Measurements from ENCODE around the gene CEP104.

The CEP104 gene

DNA sequence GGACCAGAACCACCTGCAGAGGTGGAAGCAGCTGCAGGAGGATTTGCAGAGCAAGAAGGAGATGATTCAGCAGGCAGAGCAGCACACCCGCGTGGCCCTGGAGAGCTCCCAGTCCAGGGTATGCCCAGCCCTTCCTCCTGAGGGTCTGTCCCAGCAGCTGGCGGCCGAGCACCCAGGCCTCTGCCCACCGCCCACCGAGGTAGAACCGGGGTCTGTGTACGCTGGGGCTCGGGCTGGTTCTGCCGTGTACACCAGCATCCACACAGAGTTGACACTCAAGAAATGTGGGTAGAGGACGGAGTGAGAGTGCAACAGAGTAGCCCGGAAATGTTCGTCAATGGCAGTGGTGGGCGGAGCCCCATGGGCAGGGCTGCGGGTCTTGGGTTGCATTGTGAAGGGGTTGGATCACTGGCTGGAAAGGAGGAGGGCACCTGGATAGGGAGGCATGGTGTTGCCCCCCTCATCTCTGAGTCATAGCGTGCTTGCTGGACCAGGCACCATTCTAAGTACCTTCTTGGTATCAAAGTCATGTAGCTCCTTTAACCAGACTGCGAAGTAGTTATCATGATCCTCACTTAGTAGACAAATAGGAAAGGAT is 89.6 kb downstream of the CEP104 start:
- 97% methylated on average over 15 of the region's 17 CpGs for WGBS (ENCODE audit: insufficient coverage)
- H3K36me3 ChIP-seq (ENCODE audit: control insufficient read depth in 4 of 4, insufficient read depth in 4 of 4, low read length in 3 of 4): no peaks in the 10 kb centered on the region
- no peak overlapping the region for H3K4me3 ChIP-seq (ENCODE audit: control insufficient read depth in 1 of 7, extremely low read depth in 1 of 7, insufficient read depth in 4 of 7, low read depth in 2 of 7, low read length in 6 of 7)
- ChIA-PET POLR2A (no interaction called here), CTCF (interaction anchor here (1.1 to 1.8 kb wide), 3 partner anchors 9 to 11 kb away, joined by 3 to 5 read pairs (median 3); no protein-coding TSS in a partner anchor)
- no peak overlapping the region for H3K27ac ChIP-seq (ENCODE audit: insufficient read depth in 1 of 2, low read depth in 1 of 2, low read length in 2 of 2, poor library complexity in 1 of 2, severe bottlenecking in 2 of 2)
- no peaks in the 10 kb centered on the region for H3K9me3 ChIP-seq (ENCODE audit: control extremely low read depth in 1 of 5, control insufficient read depth in 4 of 5, insufficient read depth in 2 of 5, low read depth in 1 of 5, low read length in 4 of 5)
- peaks cover 0 to 16% (median 10%) of the 10 kb centered on the region in 4 experiments for H3K4me1 ChIP-seq (ENCODE audit: control extremely low read depth in 1 of 4, control insufficient read depth in 4 of 4, insufficient read depth in 4 of 4, low read length in 3 of 4)
- no peaks in the 10 kb centered on the region for H3K27me3 ChIP-seq (replicated peaks in 2 of 5; ENCODE audit: control insufficient read depth in 4 of 5, insufficient read depth in 5 of 5, low read length in 4 of 5)
- no peak for DNase-seq

DNA sequence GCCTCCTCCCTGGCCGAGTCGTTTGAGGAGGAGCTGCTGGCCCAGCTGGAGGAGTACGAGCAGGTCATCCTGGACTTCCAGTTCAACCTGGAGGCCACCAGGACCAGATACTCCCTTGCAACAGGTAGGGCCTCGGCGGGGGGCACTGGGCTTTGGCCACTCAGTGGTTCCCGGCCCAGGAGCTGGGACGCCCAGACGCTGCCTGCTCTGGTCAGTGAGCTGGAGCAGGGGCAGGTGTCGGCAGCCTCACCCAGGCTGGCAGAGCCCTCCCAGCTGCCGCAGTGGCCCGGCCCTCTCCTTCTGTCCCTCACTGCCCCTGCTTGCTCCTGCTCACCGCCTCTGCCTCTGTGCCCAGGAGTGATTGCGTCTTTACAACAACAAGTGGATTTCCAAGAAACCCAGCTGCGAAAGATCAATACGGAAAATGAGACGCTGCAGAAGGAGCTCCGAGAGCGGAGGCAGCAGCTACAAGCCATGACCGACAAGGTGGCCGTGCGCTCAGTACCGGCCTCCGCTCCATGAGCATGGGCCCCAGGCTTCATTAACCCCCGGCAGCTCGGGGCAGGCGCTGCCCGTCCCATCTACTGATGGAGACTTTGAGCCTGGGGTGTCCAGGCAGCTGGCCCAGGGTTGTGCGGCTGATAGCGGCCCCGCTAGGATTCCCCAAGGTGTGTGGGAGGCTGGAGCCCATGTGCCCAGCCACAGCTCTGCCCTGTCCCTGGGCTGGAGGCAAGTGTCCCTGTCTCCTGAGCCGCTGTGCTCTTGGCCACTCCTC is 93.5 kb downstream of the CEP104 start:
- DNase-seq: no peak
- Histone ChIP-seq H3K27ac (ENCODE audit: insufficient read depth in 1 of 2, low read depth in 1 of 2, low read length in 2 of 2, poor library complexity in 1 of 2, severe bottlenecking in 2 of 2) (no peak overlapping the region), H3K4me1 (ENCODE audit: control extremely low read depth in 1 of 4, control insufficient read depth in 4 of 4, insufficient read depth in 4 of 4, low read length in 3 of 4) (no peaks in the 10 kb centered on the region), H3K9me3 (ENCODE audit: control extremely low read depth in 1 of 5, control insufficient read depth in 4 of 5, insufficient read depth in 2 of 5, low read depth in 1 of 5, low read length in 4 of 5) (peaks cover 0 to 7% (median 0%) of the 10 kb centered on the region in 5 experiments), H3K4me3 (ENCODE audit: control insufficient read depth in 1 of 7, extremely low read depth in 1 of 7, insufficient read depth in 4 of 7, low read depth in 2 of 7, low read length in 6 of 7) (no peak overlapping the region), H3K36me3 (ENCODE audit: control insufficient read depth in 4 of 4, insufficient read depth in 4 of 4, low read length in 3 of 4) (no peaks in the 10 kb centered on the region), H3K27me3 (replicated peaks in 2 of 5; ENCODE audit: control insufficient read depth in 4 of 5, insufficient read depth in 5 of 5, low read length in 4 of 5) (peaks cover 0 to 14% (median 2%) of the 10 kb centered on the region in 5 experiments)
- ChIA-PET POLR2A (no interaction called here), CTCF (no interaction called here)
- 93% methylated on average over 31 of the region's 31 CpGs for WGBS (ENCODE audit: insufficient coverage)

DNA sequence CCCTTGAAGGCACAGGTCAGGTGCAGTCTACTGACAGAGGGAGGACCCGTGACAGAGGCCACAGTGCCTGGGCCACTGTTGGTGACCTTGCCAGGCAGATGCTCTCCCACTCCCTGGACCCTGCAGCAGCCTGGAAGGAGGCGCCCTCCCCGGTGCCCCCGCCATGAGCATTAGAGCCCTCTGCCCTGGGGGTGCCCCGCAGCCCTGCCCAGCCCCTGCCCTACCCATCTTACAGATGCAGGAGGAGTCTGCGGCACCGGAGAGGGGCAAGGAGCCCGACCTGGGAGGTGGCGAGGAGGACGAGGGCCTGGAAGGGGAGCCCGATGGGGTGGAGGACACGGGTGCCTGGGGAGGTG is 94.2 kb downstream of the CEP104 start:
- H3K4me1 ChIP-seq (ENCODE audit: control extremely low read depth in 1 of 4, control insufficient read depth in 4 of 4, insufficient read depth in 4 of 4, low read length in 3 of 4): no peaks in the 10 kb centered on the region
- POLR2A ChIA-PET: no interaction called here

GRCh38 chr1:3762151-3762872 is 94.7 kb downstream of the CEP104 start:
- POLR2A ChIA-PET: no interaction called here
- no peak for DNase-seq
- Histone ChIP-seq H3K27me3 (replicated peaks in 2 of 5; ENCODE audit: control insufficient read depth in 4 of 5, insufficient read depth in 5 of 5, low read length in 4 of 5) (peaks cover 0 to 14% (median 2%) of the 10 kb centered on the region in 5 experiments), H3K27ac (ENCODE audit: insufficient read depth in 1 of 2, low read depth in 1 of 2, low read length in 2 of 2, poor library complexity in 1 of 2, severe bottlenecking in 2 of 2) (no peak overlapping the region), H3K4me1 (ENCODE audit: control extremely low read depth in 1 of 4, control insufficient read depth in 4 of 4, insufficient read depth in 4 of 4, low read length in 3 of 4) (no peaks in the 10 kb centered on the region), H3K9me3 (ENCODE audit: control extremely low read depth in 1 of 5, control insufficient read depth in 4 of 5, insufficient read depth in 2 of 5, low read depth in 1 of 5, low read length in 4 of 5) (peaks cover 0 to 7% (median 0%) of the 10 kb centered on the region in 5 experiments), H3K4me3 (ENCODE audit: control insufficient read depth in 1 of 7, extremely low read depth in 1 of 7, insufficient read depth in 4 of 7, low read depth in 2 of 7, low read length in 6 of 7) (no peak overlapping the region), H3K36me3 (ENCODE audit: control insufficient read depth in 4 of 4, insufficient read depth in 4 of 4, low read length in 3 of 4) (no peaks in the 10 kb centered on the region)
- CTCF ChIA-PET: no interaction called here
- WGBS (ENCODE audit: insufficient coverage): 87% methylated on average over 14 of the region's 15 CpGs

More for the DNA sequence above, 94.2 kb downstream of the CEP104 start:
- no peaks in the 10 kb centered on the region for H3K36me3 ChIP-seq (ENCODE audit: control insufficient read depth in 4 of 4, insufficient read depth in 4 of 4, low read length in 3 of 4)
- 95% methylated on average over 10 of the region's 12 CpGs for WGBS (ENCODE audit: insufficient coverage)
- CTCF ChIA-PET: no interaction called here
- H3K9me3 ChIP-seq (ENCODE audit: control extremely low read depth in 1 of 5, control insufficient read depth in 4 of 5, insufficient read depth in 2 of 5, low read depth in 1 of 5, low read length in 4 of 5): peaks cover 0 to 7% (median 0%) of the 10 kb centered on the region in 5 experiments
- no peak overlapping the region for H3K27ac ChIP-seq (ENCODE audit: insufficient read depth in 1 of 2, low read depth in 1 of 2, low read length in 2 of 2, poor library complexity in 1 of 2, severe bottlenecking in 2 of 2)
- H3K27me3 ChIP-seq (replicated peaks in 2 of 5; ENCODE audit: control insufficient read depth in 4 of 5, insufficient read depth in 5 of 5, low read length in 4 of 5): peaks cover 0 to 14% (median 2%) of the 10 kb centered on the region in 5 experiments
- no peak overlapping the region for H3K4me3 ChIP-seq (ENCODE audit: control insufficient read depth in 1 of 7, extremely low read depth in 1 of 7, insufficient read depth in 4 of 7, low read depth in 2 of 7, low read length in 6 of 7)
- no peak for DNase-seq
